Renal cortex interstitium (tissue), 11 donors: ENCODE results near the gene IAH1. TPM values are rescaled to one million over a fixed set of nuclear protein-coding genes. Genes with fewer than 3 reads are reported as not detected.

Experiments
- DNase-seq, 11 donors: peaks; one replicate each; pipeline ENCODE4 v3.0.0-alpha.2; 2013; ENCODE audit warnings: low read depth in 9 of 11, low spot score in 4 of 11; ENCODE audit errors: extremely low read depth in 1 of 11
- polyA plus RNA-seq, 3 donors: library from polyadenylated mRNA; unstranded; fragments of 120-200 nt; gene quantifications; one replicate each; pipeline ENCODE4 v1.2.1, GENCODE V29; 2013; ENCODE audit not compliant: insufficient read length in 3 of 3

Gene IAH1
- polyA plus RNA-seq, 3 donors, result 39.8 to 50.4 (median 47.0) TPM

DNA sequence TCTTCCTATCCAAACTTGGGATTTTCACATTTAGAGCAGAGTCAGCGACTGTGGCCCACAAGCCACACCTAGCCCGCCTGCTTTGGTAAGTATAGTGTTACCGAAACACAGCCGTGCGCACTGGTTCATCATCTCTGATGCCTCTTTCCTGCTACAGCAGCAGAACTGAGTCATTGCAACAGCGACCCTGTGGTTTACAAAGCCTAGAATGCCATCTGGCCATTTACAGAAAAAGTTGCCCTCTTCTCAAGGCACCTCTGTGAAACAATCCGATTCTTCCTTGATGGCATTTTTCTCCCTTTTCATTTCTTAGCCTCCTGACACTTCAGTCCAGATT is 10.7 kb upstream of the IAH1 start:
- no peak for DNase-seq

DNA sequence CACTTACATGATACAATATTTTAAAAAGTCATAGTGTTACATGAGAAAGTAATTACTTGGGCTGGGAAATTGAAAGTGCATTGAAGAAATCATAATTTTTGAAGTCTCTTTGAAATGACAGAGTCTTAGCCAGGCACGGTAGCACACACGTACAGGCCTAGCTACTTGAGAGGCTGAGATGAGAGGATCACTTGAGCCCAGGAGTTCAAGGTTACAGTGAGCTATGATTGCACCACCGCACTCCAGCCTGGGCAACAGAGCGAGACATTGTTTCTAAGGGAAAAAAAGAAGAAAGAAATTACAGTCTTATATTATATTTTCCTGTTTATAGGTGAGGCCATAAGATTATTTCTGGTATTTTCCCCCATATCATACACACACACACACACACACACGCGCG is 9.2 kb upstream of the IAH1 start:
- no peak for DNase-seq

DNA sequence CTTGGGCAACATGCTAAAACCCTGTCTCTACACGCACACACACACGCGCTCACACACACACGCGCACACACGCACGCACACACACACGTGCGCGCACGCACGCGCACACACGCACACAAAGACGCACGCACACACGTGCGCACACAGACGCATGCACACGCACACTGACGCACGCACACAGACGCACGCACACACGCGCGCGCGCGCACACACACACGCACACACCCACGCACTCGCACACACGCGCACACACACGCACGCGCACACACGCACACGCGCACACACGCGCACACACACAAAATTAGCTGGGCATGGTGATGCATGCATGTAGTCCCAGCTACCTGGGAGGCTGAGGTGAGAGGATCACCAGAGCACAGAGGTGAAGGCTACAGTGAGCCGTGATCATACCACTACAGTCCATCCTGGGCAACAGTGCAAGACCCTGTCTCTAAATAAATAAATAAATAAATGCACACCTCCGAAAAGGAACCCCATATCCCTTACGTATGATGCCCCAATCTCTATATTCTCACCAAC is 8.1 kb upstream of the IAH1 start:
- DNase-seq, result no peak

DNA sequence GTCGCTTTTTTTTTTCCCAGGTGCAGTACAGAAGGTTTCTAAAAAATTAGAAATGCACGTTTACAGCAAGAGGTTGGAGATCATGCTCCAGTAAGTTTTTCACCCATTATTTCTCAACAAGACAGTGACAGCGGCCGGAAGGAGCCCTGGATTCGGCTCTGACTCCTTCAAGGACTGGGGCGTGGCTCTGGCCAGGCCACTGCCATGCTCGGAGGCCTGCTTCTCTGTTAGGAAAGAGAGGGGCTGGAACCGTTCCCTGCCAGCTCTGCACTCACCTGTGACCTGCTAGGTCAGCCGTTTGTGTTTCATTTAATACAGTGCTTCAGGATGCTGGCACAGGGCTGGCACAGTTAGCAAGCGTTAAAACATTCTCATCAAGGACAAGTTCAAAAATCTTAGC is 6.7 kb upstream of the IAH1 start:
- DNase-seq, result no peak

DNA sequence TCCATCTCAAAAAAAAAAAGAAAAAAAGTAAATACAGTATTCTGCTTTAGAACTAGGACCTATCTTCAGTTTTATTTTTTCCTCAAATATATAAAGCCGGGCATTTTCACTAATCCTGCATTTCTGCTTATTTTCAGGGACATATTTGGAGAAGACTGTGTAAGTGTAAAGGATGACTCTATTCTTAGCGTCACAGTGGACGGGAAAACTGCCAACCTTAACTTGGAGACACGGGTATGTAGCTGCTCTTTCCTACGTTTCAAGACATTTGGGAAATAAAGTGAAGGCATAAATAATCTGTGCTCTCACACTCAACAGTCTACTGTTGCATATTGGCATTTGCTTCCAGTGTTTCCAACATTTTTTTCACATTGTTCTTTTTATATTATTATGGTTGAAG is 3.1 kb upstream of the IAH1 start:
- DNase-seq, result no peak

DNA sequence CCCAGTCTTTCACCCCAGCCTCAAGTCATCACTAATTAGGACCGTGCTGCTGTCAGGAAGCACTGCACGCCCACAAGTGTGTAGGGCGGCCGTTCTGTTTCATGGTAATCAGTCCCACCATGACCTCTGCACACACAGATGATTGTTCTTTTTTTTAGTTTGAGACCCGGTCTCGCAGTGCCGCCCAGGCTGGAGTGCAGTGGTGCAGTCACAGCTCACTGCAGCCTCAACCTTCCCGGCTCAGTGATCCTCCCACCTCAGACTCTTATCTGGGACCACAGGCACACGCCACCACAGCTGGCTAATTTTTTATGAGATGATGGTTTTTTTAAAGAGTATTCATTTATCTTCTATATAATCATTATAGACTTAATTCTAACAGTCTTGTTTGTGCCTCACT is 1.8 kb upstream of the IAH1 start:
- DNase-seq, result no peak

DNA sequence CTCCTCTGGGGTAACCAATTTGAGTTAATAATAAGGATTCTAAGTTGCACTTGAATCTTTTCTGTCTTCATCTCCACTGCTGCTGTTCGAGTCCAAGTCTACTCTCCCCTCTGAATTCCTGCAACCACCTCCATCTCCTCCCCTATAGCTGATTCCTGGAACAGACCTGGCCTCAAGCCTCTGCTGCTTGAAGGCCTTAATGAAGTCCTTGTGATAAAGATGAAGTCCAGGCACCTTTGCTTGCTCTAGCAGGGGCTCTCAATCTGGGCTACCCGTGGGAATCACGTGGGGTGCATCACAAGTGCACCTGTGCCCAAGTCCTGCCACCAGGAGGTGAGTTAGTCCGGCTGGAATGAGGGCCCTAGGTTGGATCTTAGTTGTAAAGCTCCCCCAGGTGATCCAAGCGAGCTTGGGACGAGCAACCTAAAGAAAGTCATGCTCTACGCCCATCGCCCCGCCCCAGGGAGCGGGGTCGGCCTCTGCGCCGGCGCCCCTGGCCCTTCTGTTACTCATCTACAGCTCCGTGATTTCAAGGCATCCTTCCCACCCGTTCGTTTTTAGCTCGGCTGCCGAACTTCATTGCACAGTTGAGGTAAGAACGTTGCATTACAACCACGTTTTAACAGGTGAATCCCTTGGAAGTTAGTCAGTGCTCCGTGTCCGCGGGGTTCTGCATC is 905 bp upstream of the IAH1 start:
- peak in 8 of 11 donors; percentile 6 to 38 (median 18) for DNase-seq

DNA sequence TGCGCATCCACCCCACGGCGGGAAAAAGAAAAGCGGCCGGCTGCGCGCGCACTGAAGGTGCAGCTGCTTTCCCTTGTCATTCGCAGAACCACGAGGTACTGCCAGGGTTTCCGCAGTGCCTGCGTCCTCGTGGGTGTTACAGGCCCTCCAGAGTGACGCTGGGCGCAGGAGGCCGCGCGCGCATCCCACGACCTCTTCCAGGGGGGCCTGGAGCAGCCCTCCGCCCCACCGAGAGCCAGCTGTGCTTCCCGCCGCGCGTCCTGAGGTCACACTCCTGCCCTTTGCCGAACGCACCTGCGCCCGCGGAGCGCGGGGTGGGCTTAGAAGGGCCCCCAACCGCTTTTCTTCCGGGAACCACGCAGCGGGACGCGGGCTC is 378 bp upstream of the IAH1 start:
- DNase-seq, result peak in 6 of 11 donors; percentile 1 to 26 (median 20)

DNA sequence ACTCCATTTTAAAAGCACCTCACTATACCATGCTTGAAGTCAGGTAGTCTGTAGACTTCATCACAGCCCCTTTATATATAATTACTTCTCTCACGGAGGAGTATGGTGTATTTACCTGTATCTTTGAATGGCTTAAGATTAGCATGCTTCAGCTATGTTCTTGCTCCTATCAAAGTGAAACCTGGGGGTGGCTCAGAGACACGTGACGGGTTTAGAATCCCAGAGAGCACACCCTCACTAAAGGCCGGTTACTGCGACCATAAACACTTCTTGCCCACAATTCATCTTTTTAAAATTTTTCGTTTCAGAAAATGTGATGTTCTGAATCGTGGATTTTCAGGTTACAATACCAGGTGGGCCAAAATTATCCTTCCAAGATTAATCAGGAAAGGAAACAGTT is 3.6 kb downstream of the IAH1 start:
- DNase-seq, result no peak

DNA sequence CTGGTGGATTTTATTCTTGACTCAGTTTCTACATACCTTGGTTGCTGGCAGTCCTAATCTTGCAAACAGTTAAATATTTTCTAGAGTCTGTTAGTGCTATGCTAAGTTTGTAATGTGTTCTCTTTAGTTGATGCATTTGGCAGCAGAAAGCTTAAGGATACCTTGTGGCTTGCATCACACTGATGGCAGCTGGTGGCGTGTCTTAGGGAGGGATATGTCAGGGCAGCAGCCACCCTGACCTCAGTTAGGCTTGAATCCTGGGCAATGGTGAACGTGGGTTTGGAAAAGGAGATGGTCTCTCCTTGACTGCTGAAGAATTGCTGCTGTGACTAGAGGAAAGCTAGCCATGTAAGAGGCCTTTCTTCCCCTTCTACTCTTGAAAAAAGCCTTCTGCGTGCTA is 4.2 kb downstream of the IAH1 start:
- DNase-seq, result no peak

DNA sequence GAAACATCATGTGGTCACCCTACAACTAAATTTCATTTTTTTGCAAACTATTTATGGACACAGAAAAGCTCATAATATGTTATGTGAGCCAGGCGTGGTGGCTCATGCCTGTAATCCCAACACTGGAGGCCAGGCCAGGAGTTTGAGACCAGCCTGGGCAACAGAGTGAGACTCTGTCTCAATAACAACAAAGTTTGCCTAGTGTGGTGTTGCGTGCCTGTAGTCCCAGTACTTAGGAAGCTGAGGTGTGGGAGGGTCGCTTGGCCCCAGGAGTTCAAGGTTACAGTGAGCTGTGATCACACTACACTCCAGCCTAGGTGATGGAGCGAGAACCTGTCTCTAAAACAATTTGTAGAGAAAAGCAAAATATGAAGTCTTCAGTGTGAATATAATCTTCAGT is 5.8 kb downstream of the IAH1 start:
- no peak for DNase-seq

DNA sequence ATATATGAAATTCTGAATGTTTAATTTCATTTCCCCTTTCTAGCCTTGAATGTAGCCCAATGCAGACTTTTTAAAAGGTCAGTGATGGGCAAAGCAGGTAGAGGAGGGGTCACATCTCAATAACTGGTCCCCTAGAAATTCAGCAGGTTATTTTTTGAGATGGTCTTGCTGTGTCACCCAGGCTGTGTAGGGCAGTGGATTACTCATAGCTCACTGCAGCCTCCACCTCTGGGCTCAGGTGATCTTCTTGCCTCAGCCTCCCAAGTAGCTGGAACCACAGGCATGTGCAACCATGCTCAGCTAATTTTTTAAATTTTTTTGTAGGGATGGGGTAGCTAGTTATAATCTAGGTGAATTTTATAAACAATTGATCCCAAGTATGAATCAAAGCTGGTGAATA is 8.8 kb downstream of the IAH1 start:
- DNase-seq, result no peak

DNA sequence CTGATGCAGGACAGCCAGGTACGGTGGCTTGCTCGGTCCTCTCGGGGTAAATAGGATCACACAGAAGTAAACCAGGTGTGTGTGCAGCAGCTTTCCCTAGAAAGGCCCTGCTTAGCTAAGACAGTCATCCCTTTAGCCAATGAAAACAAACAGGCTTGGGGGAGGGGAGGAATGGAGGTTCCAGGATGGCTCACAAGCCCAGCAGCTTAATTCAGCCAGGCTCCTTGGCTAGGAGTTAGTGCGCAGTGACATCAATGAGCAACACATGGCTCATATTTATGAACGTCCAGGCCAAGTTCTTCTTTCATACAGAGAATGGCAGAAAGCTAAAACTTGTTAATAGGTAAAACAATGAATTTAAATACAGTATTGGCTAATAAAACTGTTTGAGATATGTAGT is 10.2 kb downstream of the IAH1 start:
- no peak for DNase-seq

DNA sequence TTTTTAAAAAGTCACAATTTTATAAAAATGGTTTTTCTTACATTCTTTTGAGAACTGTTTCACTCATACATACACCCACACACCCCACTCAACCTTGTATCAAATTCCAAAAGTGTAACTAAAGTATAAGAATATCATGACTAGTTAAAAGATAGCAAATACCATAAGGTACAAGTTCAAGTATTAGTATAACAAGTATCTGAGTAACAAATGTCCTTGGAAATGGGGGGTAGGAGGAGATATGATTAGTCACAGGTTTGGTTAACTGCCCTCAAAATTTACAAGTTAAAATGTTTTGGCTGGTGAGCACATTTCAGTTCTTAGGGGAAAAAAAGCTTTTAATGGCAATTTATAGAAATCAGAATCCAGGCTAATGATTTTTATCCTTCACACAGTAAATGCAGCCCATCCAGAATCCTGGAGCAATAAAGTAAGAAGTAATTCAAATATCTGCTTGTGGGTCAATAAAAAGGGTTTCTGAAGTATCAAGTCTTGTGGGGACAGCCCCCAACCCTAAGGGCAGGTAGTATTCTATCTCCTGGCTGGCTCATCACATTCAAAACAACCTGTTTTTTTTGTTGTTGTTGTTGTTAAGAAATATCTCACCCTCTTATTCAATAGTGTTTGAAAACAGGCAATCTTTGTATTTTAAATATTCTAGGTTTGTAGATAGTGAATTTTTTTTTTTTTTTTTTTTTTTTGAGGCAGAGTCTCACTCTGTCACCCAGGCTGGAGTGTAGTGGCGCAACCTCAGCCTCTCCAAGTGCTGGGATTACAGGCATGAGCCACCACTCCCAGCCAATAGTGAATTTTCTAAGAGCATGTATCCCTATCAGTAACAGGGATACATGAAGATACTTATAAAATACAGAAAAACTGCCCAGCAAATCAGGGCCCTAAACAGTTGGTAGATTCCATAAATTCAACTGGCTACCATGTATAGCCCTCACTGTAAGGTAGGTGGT is 14.5 kb downstream of the IAH1 start:
- no peak for DNase-seq

DNA sequence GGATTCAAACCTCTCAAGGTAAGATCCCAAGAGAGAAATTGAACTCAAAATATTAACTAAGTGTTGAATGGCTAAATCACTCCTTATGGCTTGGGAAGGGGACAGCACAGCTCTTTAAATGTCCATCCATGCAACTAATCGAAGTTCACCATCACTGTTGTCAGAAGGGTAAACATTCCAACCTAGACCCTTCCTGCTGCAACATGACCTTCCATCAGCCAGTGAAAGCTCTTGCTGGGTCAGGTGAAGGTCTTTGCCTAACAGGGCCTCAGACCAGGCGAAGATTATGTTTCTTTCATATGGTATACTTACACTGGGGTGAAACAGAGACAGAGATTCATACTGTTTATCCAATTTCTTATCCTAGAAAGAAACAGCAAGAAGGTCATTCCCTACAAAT is 16.4 kb downstream of the IAH1 start:
- DNase-seq, result no peak

DNA sequence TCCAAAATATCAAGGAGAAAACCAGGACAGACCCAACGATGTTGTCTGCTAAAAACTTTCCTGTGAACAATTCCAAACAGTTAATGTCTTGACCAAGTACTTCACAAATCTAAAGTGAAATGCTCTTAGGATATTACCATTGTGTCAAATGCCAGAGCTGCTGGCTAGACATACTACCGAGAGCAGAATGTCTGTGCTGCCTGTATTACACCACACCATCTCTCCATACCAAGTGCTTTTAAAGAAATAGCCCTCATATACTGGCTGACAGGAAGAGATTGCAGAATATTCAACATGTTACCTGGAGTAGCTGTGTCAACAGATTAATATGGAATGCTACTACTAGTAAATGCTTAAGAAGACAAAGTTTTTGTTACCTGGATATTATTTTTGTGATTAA is 18.6 kb downstream of the IAH1 start:
- DNase-seq, result no peak

DNA sequence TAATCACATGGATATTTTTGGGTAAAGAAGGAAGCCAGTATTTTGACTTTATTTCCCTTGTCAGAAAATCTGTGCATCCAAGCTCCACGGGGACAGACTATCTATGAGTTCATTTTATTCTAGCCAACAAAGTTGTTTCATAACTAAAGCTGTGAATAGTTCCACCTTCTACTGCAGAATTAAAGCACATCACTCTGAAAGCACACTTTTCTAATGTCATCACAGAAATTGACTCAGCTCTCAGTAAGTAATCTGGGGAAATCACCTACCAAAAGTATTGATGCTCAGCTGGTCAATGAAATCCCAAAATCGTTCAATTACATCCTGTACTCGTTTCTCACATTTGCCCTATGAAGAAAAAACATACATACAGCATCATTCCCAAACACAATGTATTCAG is 19.1 kb downstream of the IAH1 start:
- DNase-seq, result no peak

DNA sequence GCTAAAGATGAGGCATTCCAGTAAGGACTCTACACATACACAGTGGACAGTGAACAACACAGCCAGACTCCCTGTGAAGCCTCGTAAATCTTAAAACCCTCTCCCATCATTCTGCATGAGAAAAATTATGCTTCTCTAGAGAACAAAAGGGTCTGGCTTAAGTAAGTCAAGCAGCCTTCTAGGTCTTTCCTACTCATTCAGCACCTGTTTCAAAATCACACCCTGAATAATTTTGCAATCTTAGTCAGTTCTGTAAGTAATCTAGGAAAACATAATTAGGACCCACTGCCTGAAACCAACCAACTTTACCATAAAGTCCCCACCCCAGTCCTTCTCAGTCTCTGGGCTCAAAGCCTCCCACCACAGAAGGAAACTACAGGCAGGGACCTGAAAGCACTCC is 19.7 kb downstream of the IAH1 start:
- no peak for DNase-seq

DNA sequence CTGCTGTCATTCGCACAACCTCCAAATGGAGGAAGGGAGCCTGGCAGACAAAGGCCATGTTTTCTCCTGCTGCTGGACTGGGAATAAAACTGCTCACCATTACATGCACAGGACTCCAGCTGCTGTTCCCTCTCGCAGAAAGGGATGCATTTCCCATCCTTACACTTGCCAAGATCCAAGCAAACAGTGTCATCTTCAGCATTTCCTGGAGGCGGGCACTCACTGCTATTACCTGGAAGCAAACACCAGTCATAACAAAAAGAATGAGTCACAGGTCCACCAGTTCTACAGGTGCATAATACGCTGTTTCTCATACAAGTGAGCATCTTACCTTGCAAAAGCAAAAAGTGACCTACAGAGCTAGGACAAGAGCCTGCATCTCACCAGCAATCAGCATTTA is 22.7 kb downstream of the IAH1 start:
- no peak for DNase-seq

DNA sequence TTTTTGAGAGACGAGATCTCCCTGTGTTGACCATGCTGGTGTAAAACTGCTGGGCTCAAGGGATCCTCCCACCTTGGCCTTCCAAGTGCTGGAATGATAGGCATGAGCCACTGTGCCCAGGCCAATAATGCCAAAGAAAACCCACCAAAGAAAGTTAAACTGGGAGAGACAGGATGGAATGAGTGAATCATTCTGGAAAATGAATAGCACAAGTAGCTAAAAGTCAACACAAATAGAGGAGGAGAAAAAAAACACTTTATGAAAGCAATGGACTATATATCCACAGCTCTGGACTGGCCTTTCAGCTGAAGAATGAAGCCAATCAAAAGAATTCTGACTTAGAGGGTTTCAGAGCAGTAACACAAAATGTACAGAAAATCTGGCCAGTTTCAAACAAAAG is 23.9 kb downstream of the IAH1 start:
- no peak for DNase-seq

DNA sequence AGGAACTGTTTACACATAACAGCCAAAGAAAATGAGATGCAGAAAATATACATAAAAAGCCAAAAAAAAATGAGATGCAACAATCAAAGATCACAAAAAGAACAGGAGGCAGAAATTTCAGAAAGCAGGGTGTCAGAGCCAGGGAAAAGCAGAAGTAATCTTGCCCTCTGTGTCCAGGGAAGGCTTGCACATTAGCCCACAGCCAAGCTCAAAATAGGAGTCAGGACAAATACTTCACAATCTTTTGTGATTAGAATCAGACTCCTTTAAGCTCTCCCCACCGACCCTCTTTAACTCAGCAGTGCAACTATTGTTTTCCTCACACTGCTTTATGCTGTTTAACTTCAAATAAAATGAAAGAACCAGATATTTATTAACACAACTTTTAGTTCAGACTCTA is 34.6 kb downstream of the IAH1 start:
- no peak for DNase-seq
